Fibroblast of peridontal ligament (primary cell): Measurements from ENCODE around the gene CHST1.

ENCODE experiments used
- DNase-seq: peaks from one replicate; pipeline ENCODE4 v3.0.0-alpha.2; 2010; ENCODE audit errors: extremely low read depth

The CHST1 gene

DNA sequence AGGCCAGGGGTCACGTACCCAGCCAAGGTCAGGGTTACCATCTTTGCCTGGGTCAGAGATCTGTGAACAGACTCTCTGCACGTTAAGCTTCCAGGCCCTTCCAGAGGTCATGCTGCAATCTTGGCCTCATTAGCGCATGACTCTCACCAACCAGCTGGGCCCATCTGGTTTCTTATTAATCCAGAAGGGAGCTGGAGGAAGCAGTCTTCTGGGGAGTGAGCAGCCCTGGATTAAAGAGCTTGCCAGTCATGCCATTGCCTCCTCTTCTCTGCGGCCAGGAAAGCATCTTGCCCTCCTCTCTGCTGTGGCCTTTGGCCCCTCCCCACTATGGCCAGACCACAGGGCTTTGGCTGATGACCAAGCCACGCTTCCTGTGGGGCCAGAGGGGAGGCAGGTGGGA lies 57.4 kb downstream of the CHST1 start:
- no peak for DNase-seq

DNA sequence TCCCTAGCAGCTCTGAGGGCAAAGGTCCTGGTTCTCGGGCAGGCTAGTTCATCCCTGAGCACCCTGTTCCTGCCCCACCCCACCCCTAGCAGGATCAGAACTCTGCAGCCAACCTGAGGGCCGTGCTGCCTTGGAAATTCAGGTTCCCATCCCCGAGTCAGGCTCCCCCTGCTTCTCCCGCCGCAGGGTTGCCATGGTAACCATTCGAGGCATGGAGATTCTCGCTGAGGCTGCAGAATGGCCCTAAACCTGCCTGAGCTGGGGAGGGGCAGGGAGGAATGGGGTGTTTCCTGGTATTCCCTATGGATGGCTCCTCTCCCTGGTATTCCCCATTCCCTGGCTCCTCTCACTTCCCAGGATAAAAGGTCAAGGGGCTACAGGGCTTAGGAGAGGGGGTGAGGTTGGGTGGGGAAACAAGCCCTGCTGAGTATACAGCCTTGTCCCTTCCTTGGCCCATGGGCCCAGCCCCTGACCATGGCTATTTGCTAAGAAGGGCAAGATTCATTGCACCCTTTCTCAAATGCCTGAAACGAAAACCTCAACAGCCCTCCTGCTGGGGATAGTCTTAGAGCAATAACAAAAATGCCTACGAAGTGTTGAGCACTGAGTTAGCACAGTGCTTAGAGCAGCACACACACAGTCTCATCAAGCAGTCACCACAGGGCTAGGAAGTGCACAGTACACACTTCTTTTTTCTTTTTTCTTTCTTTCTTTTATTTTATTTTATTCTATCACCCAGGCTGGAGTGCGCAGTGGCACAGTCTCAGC lies 58.7 kb downstream of the CHST1 start:
- DNase-seq, result no peak

DNA sequence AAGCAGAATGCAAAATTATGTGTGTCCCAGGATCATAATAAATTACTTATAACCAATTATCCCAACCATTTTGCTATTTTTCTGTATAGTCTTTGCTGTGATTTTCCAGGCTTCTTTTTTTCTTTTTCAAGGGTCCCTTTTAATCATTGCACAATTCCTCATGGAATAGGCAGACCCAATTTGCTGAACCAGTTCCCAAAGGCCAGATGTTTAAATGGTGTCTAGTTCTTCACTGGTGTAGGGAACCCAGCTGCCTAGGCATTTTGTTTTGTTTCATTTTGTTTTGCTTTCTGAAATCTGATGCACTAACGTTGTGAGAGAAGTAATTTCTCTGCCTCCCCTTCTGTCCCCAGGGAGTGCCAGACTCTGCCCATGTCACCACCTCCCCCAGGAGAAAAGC lies 60.4 kb downstream of the CHST1 start:
- DNase-seq, result no peak

DNA sequence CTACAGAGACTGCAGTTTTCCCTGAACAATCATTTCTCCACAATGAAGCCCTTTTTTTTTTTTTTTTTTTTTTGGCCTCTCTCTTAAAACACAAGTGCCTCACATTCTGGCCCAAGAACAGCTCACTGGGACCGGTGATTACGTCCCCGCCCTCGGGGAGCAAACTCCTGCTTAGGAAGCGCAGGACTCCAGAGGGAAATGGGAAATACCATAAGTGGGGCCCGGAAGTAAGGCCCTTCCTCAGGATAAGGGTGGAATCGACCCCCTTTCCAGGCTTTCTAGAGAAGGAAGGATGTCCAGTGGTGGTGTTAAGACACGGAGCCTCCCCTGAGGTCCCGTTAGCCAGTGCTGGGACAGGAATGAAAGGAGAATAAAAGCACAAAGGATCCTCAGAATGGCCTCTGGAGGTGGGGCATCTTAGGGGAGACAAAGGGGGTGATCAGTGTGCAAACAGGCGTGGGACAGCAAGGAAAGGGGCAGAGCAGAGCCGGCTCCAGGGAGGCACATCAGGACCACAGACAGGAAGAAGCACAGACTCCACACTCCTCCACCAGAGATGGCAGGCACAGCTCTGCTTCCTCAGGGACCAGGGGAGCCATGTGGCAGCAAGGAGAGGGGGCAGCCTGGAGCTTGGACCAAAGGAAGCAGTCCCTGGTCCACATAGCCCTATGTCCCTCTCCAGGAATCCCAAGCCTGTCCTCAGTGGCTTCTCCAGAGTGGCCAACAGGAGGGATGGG lies 61.3 kb downstream of the CHST1 start:
- no peak for DNase-seq

DNA sequence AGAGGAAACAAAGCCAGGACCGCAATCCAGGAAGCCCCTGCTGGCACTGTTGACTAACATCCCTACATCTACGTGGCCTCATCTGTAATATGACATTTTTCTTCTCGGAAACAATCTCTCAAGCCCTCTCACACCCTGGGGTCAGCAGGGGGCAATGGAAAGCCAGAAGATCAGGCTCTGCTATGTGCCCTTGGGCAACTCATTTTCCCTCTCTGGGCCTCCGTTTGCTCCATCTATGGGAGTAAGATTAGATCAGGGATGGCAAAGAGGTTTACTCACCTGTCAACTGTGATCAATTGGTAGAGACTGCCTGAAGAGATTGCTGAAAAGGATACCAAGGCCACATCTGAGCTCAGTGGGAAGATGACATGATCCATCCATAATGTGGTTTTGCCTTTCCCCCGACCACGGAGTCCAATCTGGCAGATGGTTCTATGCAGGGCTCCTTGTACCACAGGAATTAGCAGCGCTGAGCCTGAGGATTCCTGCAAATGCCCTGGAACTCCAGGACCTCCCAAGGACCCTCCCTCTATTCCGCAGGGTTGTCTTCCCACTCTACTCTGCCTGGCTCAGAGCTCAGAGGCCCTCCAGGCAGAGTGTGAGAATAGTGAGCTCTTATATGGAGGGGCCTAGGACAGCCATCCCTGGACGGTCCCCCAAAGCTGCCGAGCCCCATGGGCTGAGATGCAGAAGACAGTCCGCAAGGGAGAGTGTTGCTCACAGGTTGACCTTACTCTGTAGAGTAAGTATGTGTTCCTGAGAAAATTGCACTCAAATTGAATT lies 66.1 kb downstream of the CHST1 start:
- no peak for DNase-seq
